ENCODE measurements around the gene GFPT1.

GFPT1 gene

GRCh38 chr2:69311024-69311416 is 76.0 kb downstream of the GFPT1 start:
- no peak for DNase-seq

- no peak for DNase-seq
Measured at GRCh38 chr2:69310111-69311023, 76.7 kb downstream of the GFPT1 start.

- peak; percentile 49 for DNase-seq
Measured at GRCh38 chr2:69309351-69310110, 77.5 kb downstream of the GFPT1 start.

GRCh38 chr2:69308338-69308737 is 78.7 kb downstream of the GFPT1 start:
- DNase-seq = no peak

GRCh38 chr2:69307579-69308064 is 79.4 kb downstream of the GFPT1 start:
- no peak for DNase-seq

- peak; percentile 75 for DNase-seq
Measured at GRCh38 chr2:69306822-69307578, 80.0 kb downstream of the GFPT1 start.

- no peak for DNase-seq
Measured at GRCh38 chr2:69306393-69306821, 80.6 kb downstream of the GFPT1 start.

- no peak for DNase-seq
Measured at GRCh38 chr2:69305712-69306392, 81.2 kb downstream of the GFPT1 start.

GRCh38 chr2:69305166-69305565 is 81.9 kb downstream of the GFPT1 start:
- no peak for DNase-seq

GRCh38 chr2:69304656-69305055 is 82.4 kb downstream of the GFPT1 start:
- DNase-seq = no peak

- DNase-seq = no peak
Measured at GRCh38 chr2:69300650-69301049, 86.4 kb downstream of the GFPT1 start.

GRCh38 chr2:69299772-69300516 is 87.1 kb downstream of the GFPT1 start:
- no peak for DNase-seq

- DNase-seq = no peak
Measured at GRCh38 chr2:69298862-69299261, 88.2 kb downstream of the GFPT1 start.

GRCh38 chr2:69298261-69298660 is 88.8 kb downstream of the GFPT1 start:
- no peak for DNase-seq

GRCh38 chr2:69297216-69297615 is 89.8 kb downstream of the GFPT1 start:
- no peak for DNase-seq

- DNase-seq = no peak
Measured at GRCh38 chr2:69296421-69296820, 90.6 kb downstream of the GFPT1 start.

- DNase-seq = no peak
Measured at GRCh38 chr2:69292256-69292655, 94.8 kb downstream of the GFPT1 start.

GRCh38 chr2:69291721-69292120 is 95.3 kb downstream of the GFPT1 start:
- no peak for DNase-seq

GRCh38 chr2:69291004-69291650 is 95.9 kb downstream of the GFPT1 start:
- no peak for DNase-seq

GRCh38 chr2:69288429-69288828 is 98.6 kb downstream of the GFPT1 start:
- DNase-seq = no peak

GRCh38 chr2:69287544-69287943 is 99.5 kb downstream of the GFPT1 start:
- DNase-seq = no peak

Measured in NCI-H2171 (cell line).